Mesenchymal stem cell (in vitro differentiated cells and primary cell): ENCODE data around the gene EED.

Source experiments
- DNase-seq: peaks from one replicate; pipeline ENCODE4 v3.0.0-alpha.2; 2013
- H2AFZ ChIP-seq: one replicate; pipeline ENCODE4 v1.6.1; 2013; ENCODE audit warnings: low read depth, mild to moderate bottlenecking, control low read depth, inconsistent platforms, low read length, moderate library complexity
- H2AK5ac ChIP-seq: 2 replicates; pipeline ENCODE4 v1.6.1; 2013; ENCODE audit warnings: low read length, moderate library complexity, mild to moderate bottlenecking, inconsistent platforms; ENCODE audit not compliant: severe bottlenecking
- H2BK120ac ChIP-seq: one replicate; pipeline ENCODE4 v1.6.1; 2013; ENCODE audit warnings: low read depth, mild to moderate bottlenecking, inconsistent platforms, low read length, moderate library complexity
- H2BK12ac ChIP-seq, 2 experiments: one replicate each; pipeline ENCODE4 v1.6.1; 2013; ENCODE audit warnings: inconsistent platforms in 2 of 2, low read length in 2 of 2, mild to moderate bottlenecking in 2 of 2, moderate library complexity in 2 of 2, control low read depth in 1 of 2
- H2BK15ac ChIP-seq: one replicate; pipeline ENCODE4 v1.6.1; 2013; ENCODE audit warnings: mild to moderate bottlenecking, low read depth, inconsistent platforms; ENCODE audit not compliant: poor library complexity, severe bottlenecking
- H2BK5ac ChIP-seq: 2 replicates; pipeline ENCODE4 v1.6.1; 2013; ENCODE audit warnings: low read depth, mild to moderate bottlenecking, low read length, control low read depth, inconsistent platforms; ENCODE audit not compliant: poor library complexity, severe bottlenecking
- H3K14ac ChIP-seq, 2 experiments: one replicate each; pipeline ENCODE4 v1.6.1; 2013; ENCODE audit warnings: inconsistent platforms in 2 of 2, low read length in 2 of 2, control low read depth in 1 of 2, mild to moderate bottlenecking in 1 of 2, moderate library complexity in 1 of 2
- H3K18ac ChIP-seq, 2 experiments: one replicate each; pipeline ENCODE4 v1.6.1; 2013; ENCODE audit warnings: inconsistent platforms in 2 of 2, low read length in 2 of 2, control low read depth in 1 of 2, low read depth in 1 of 2, mild to moderate bottlenecking in 1 of 2
- H3K23ac ChIP-seq, 2 experiments: one replicate each; pipeline ENCODE4 v1.6.1; 2013; ENCODE audit warnings: inconsistent platforms in 2 of 2, low read length in 2 of 2, mild to moderate bottlenecking in 2 of 2, moderate library complexity in 2 of 2, control low read depth in 1 of 2
- H3K27ac ChIP-seq: 2 replicates; pipeline ENCODE4 v1.5.1; 2013; ENCODE audit warnings: mild to moderate bottlenecking, moderate library complexity, low read length, control low read depth, inconsistent platforms; ENCODE audit not compliant: poor library complexity, severe bottlenecking
- H3K27me3 ChIP-seq, 2 experiments: 2 replicates each; pipeline versions ENCODE4 v1.6.1 to v1.7.0; 2013; ENCODE audit warnings: low read length in 2 of 2, mild to moderate bottlenecking in 2 of 2, moderate library complexity in 2 of 2, control low read depth in 1 of 2, inconsistent platforms in 1 of 2; ENCODE audit not compliant: control insufficient read depth in 1 of 2, insufficient read depth in 1 of 2
- H3K36me3 ChIP-seq, 2 experiments: 2 replicates each; pipeline versions ENCODE4 v1.6.1 to v1.7.0; 2013; ENCODE audit warnings: low read length in 2 of 2, control low read depth in 1 of 2, inconsistent platforms in 1 of 2, low read depth in 1 of 2, mild to moderate bottlenecking in 1 of 2; ENCODE audit not compliant: insufficient read depth in 2 of 2, control insufficient read depth in 1 of 2
- H3K4ac ChIP-seq, 2 experiments: one replicate each; pipeline ENCODE4 v1.6.1; 2013; ENCODE audit warnings: inconsistent platforms in 2 of 2, low read length in 2 of 2, mild to moderate bottlenecking in 2 of 2, moderate library complexity in 2 of 2, control low read depth in 1 of 2, low read depth in 1 of 2
- H3K4me1 ChIP-seq: 2 replicates; pipeline ENCODE4 v1.6.1; 2013; ENCODE audit warnings: low read depth, low read length, control low read depth; ENCODE audit not compliant: control insufficient read depth, insufficient read depth
- H3K4me2 ChIP-seq: 2 replicates; pipeline ENCODE4 v1.6.1; 2013; ENCODE audit warnings: low read length, mild to moderate bottlenecking, inconsistent platforms; ENCODE audit not compliant: poor library complexity, severe bottlenecking
- H3K4me3 ChIP-seq, 2 experiments: 2 replicates each; pipeline versions ENCODE4 v1.5.1 to v1.7.0; 2013; ENCODE audit warnings: low read length in 2 of 2, mild to moderate bottlenecking in 2 of 2, control low read depth in 1 of 2, low read depth in 1 of 2; ENCODE audit not compliant: insufficient read depth in 1 of 2
- H3K79me1 ChIP-seq: replicated peaks from 2 replicates; pipeline ENCODE4 v1.6.1; 2013; ENCODE audit warnings: mild to moderate bottlenecking, control low read depth, low read length, inconsistent platforms; ENCODE audit not compliant: poor library complexity, severe bottlenecking
- H3K9ac ChIP-seq: 2 replicates; pipeline ENCODE4 v1.7.0; 2013; ENCODE audit warnings: mild to moderate bottlenecking, low read length, moderate library complexity
- H3K9me3 ChIP-seq: 2 replicates; pipeline ENCODE4 v1.7.0; 2013; ENCODE audit warnings: mild to moderate bottlenecking, low read length; ENCODE audit not compliant: control insufficient read depth
- H4K8ac ChIP-seq: one replicate; pipeline ENCODE4 v1.6.1; 2013; ENCODE audit warnings: inconsistent platforms, mild to moderate bottlenecking, low read length, moderate library complexity
- H4K91ac ChIP-seq: one replicate; pipeline ENCODE4 v1.6.1; 2013; ENCODE audit warnings: mild to moderate bottlenecking, low read length, inconsistent platforms
- WGBS: methylation state at CpG from one replicate; pipeline ENCODE4 v1.1.7; 2013; ENCODE audit warnings: mixed read lengths; 5-methylcytosine and 5-hydroxymethylcytosine counted together

Gene EED

GRCh38 chr11:86264649-86265048 lies 20.1 kb downstream of the EED start:
- Histone ChIP-seq H2BK15ac (no peak overlapping the region), H3K4ac (no peak overlapping the region), H3K9ac (no peak overlapping the region), H3K4me2 (no peak overlapping the region), H2AK5ac (no peak overlapping the region), H4K91ac (no peak overlapping the region), H3K36me3 (peaks cover 12 to 69% of the 10 kb centered on the region in 2 experiments), H4K8ac (no peak overlapping the region), H3K23ac (no peak overlapping the region), H3K27me3 (no peaks in the 10 kb centered on the region), H3K79me1 (peaks cover 25% of the 10 kb centered on the region), H3K27ac (no peak overlapping the region), H2AFZ (no peak overlapping the region), H3K4me3 (no peak overlapping the region), H3K4me1 (no peaks in the 10 kb centered on the region), H2BK5ac (no peak overlapping the region), H3K18ac (no peak overlapping the region), H2BK12ac (no peak overlapping the region), H3K9me3 (no peaks in the 10 kb centered on the region), H3K14ac (no peak overlapping the region), H2BK120ac (no peak overlapping the region)
- no peak for DNase-seq
- WGBS: 100% methylated on average over 1 of the region's 2 CpGs

DNA sequence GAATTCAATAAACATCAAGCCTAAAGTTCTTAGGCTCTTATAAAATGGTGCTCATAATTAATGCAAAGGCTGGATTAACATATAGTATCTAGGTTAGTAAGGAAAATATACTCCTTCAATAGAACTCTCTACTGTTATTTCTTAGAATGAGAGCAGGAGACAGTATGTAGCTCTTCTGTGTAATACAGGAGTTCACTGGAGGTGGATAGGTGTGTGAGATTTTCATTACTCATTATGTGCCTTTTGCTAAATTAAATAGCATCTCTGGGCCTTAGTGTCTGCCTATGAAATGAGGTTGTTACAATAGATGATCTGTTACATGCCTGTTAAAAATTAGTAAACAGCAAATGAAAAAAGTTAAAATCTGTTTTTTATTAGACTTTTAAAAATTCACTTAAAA lies 20.6 kb downstream of the EED start:
- no peak overlapping the region for H3K23ac ChIP-seq
- H3K4me3 ChIP-seq: no peak overlapping the region
- no peak overlapping the region for H2AFZ ChIP-seq
- H3K18ac ChIP-seq: no peak overlapping the region
- no peaks in the 10 kb centered on the region for H3K4me1 ChIP-seq
- H2BK5ac ChIP-seq: no peak overlapping the region
- H3K4ac ChIP-seq: no peak overlapping the region
- H2BK120ac ChIP-seq: no peak overlapping the region
- H2AK5ac ChIP-seq: no peak overlapping the region
- DNase-seq: no peak
- no peak overlapping the region for H4K8ac ChIP-seq
- no peak overlapping the region for H2BK15ac ChIP-seq
- peaks cover 12 to 68% of the 10 kb centered on the region in 2 experiments for H3K36me3 ChIP-seq
- no peaks in the 10 kb centered on the region for H3K9me3 ChIP-seq
- no peak overlapping the region for H3K4me2 ChIP-seq
- peaks cover 28% of the 10 kb centered on the region for H3K79me1 ChIP-seq
- no peak overlapping the region for H3K9ac ChIP-seq
- no peak overlapping the region for H3K27ac ChIP-seq
- no peak overlapping the region for H2BK12ac ChIP-seq
- H4K91ac ChIP-seq: no peak overlapping the region
- H3K14ac ChIP-seq: no peak overlapping the region
- no peaks in the 10 kb centered on the region for H3K27me3 ChIP-seq

- 100% methylated on average over 1 of the region's 1 CpG for WGBS
- Histone ChIP-seq H4K8ac (no peak overlapping the region), H3K18ac (no peak overlapping the region), H3K9me3 (no peaks in the 10 kb centered on the region), H3K14ac (no peak overlapping the region), H3K36me3 (peaks cover 7 to 58% of the 10 kb centered on the region in 2 experiments), H3K4me3 (no peak overlapping the region), H3K79me1 (peaks cover 15% of the 10 kb centered on the region), H4K91ac (no peak overlapping the region), H3K23ac (no peak overlapping the region), H3K4me1 (no peaks in the 10 kb centered on the region), H2BK12ac (no peak overlapping the region), H2AFZ (no peak overlapping the region), H3K27me3 (no peaks in the 10 kb centered on the region), H3K4me2 (no peak overlapping the region), H3K27ac (no peak overlapping the region), H2BK120ac (no peak overlapping the region), H3K9ac (no peak overlapping the region), H2BK15ac (no peak overlapping the region), H2AK5ac (no peak overlapping the region), H2BK5ac (no peak overlapping the region), H3K4ac (no peak overlapping the region)
- no peak for DNase-seq
Observed at GRCh38 chr11:86269645-86270044, 25.1 kb downstream of the EED start.

- Histone ChIP-seq H3K4ac (no peak overlapping the region), H3K23ac (no peak overlapping the region), H4K91ac (peak overlapping the region; percentile 11), H3K79me1 (peaks cover 25% of the 10 kb centered on the region), H2BK12ac (no peak overlapping the region), H3K4me1 (no peaks in the 10 kb centered on the region), H3K9me3 (no peaks in the 10 kb centered on the region), H2BK15ac (no peak overlapping the region), H3K4me3 (no peak overlapping the region), H2BK5ac (no peak overlapping the region), H4K8ac (peak overlapping the region; percentile 75), H3K14ac (no peak overlapping the region), H3K27me3 (no peaks in the 10 kb centered on the region), H3K27ac (no peak overlapping the region), H3K18ac (no peak overlapping the region), H2AFZ (no peak overlapping the region), H2BK120ac (no peak overlapping the region), H2AK5ac (no peak overlapping the region), H3K4me2 (no peak overlapping the region), H3K36me3 (peaks cover 7 to 66% of the 10 kb centered on the region in 2 experiments), H3K9ac (no peak overlapping the region)
- DNase-seq: no peak
- WGBS: 82% methylated on average over 5 of the region's 6 CpGs
Observed at GRCh38 chr11:86274503-86274902, 29.9 kb downstream of the EED start.
